HEK293 (cell line): ENCODE measurements around the gene HADHA.

Source experiments
- BCL11B ChIP-seq: fragments of 450-650 bp; formaldehyde crosslinking; IDR thresholded peaks from 2 replicates; pipeline ENCODE4 v1.5.1; 2016; ENCODE audit warnings: low read depth, missing biosample characterization, missing genetic modification characterization
- CTCF ChIP-seq: fragments of 450-650 bp; formaldehyde crosslinking; IDR thresholded peaks from 2 replicates; pipeline ENCODE4 v1.5.1; 2016; ENCODE audit warnings: missing biosample characterization, missing genetic modification characterization
- KLF1 ChIP-seq: fragments of 450-650 bp; formaldehyde crosslinking; IDR thresholded peaks from 2 replicates; pipeline ENCODE4 v1.5.1; 2016; ENCODE audit warnings: missing biosample characterization, missing genetic modification characterization
- SP2 ChIP-seq: fragments of 450-650 bp; formaldehyde crosslinking; IDR thresholded peaks from 2 replicates; pipeline ENCODE4 v1.5.1; 2016; ENCODE audit warnings: missing biosample characterization, missing genetic modification characterization
- TCF7L2 ChIP-seq: IDR thresholded peaks from 2 replicates; pipeline ENCODE4 v1.6.1; 2011; ENCODE audit warnings: low read depth, mild to moderate bottlenecking, inconsistent platforms, low read length, moderate library complexity, borderline replicate concordance
- ZNF501 ChIP-seq: fragments of 450-650 bp; formaldehyde crosslinking; IDR thresholded peaks from 2 replicates; pipeline ENCODE4 v1.5.1; 2016; ENCODE audit warnings: missing biosample characterization, missing genetic modification characterization

GRCh38 chr2:26197516-26197915 lies 46.9 kb downstream of the HADHA start:
- TF ChIP-seq KLF1 (tag by site-specific recombination): no peak
- no peak for TF ChIP-seq SP2 (tag by site-specific recombination)
- no peak for TF ChIP-seq TCF7L2
- no peak for TF ChIP-seq CTCF (tag by site-specific recombination)
- TF ChIP-seq BCL11B (tag by site-specific recombination): no peak
- TF ChIP-seq ZNF501 (tag by site-specific recombination): no peak
